HG03097 (cell line): ENCODE data around the gene MAP3K14.

Experiments
- ATAC-seq: cut with Tn5 transposase; IDR thresholded peaks from one replicate; pipeline ENCODE4 v1.9.1; 2021; ENCODE audit not compliant: unreplicated experiment, low FRiP score

Gene MAP3K14

GRCh38 chr17:45284176-45285140 lies 32.4 kb downstream of the MAP3K14 start:
- no peak for ATAC-seq

GRCh38 chr17:45283711-45284110 lies 33.1 kb downstream of the MAP3K14 start:
- ATAC-seq = no peak

- ATAC-seq = no peak
Measured at GRCh38 chr17:45282683-45283644, 33.9 kb downstream of the MAP3K14 start.

- no peak for ATAC-seq
Measured at GRCh38 chr17:45279898-45280297, 36.9 kb downstream of the MAP3K14 start.

- no peak for ATAC-seq
Measured at GRCh38 chr17:45277992-45278391, 38.8 kb downstream of the MAP3K14 start.

- ATAC-seq = no peak
Measured at GRCh38 chr17:45277216-45277849, 39.5 kb downstream of the MAP3K14 start.

GRCh38 chr17:45276031-45276430 lies 40.8 kb downstream of the MAP3K14 start:
- ATAC-seq = no peak

GRCh38 chr17:45274033-45274432 lies 42.8 kb downstream of the MAP3K14 start:
- ATAC-seq = no peak

GRCh38 chr17:45273551-45273957 lies 43.3 kb downstream of the MAP3K14 start:
- no peak for ATAC-seq

GRCh38 chr17:45271603-45272002 lies 45.2 kb downstream of the MAP3K14 start:
- ATAC-seq = no peak

GRCh38 chr17:45270828-45271418 lies 45.9 kb downstream of the MAP3K14 start:
- ATAC-seq = no peak

- ATAC-seq = no peak
Measured at GRCh38 chr17:45269912-45270311, 46.9 kb downstream of the MAP3K14 start.

GRCh38 chr17:45267436-45268055 lies 49.3 kb downstream of the MAP3K14 start:
- no peak for ATAC-seq

GRCh38 chr17:45266372-45266926 lies 50.4 kb downstream of the MAP3K14 start:
- no peak for ATAC-seq

- ATAC-seq = no peak
Measured at GRCh38 chr17:45265821-45266220, 51.0 kb downstream of the MAP3K14 start.

GRCh38 chr17:45264988-45265387 lies 51.8 kb downstream of the MAP3K14 start:
- ATAC-seq = no peak

- no peak for ATAC-seq
Measured at GRCh38 chr17:45264430-45264829, 52.4 kb downstream of the MAP3K14 start.

GRCh38 chr17:45263477-45263860 lies 53.4 kb downstream of the MAP3K14 start:
- no peak for ATAC-seq
